Measurements from ENCODE around the gene HACD2.

Gene HACD2

DNA sequence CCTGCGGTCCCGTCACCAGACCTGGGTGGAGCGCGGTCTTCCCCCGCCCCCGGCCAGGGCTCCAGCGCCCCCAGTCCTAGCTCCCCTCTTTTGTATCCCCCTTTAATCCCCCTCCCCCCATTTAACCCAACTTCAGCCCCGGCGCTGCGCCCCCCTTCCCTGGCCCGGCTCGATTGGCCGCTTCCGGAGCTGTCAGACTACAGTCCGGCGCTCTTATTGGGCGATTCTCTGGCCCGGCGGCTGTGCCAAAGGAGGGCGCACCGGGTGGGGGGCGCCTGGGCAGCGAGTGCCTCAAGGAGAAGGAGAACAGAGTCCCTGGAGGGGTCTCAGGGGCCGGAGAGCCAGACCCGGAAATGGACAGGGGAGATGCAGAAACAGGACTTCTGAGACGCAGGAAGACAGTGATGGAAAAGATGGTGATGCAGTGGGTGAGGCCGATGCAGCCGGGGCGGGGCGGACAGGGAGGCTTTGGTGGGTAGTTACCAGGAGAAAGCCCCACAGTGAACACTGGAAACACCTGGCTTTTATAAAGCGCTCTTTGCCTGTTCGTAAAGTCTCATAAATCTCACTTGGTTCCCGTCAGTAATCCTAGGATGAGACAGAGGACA is 134.8 kb downstream of the HACD2 start:
- FAIRE-seq = no peak
- peak; percentile 37 for DNase-seq (ENCODE audit: insufficient read length, low spot score)

DNA sequence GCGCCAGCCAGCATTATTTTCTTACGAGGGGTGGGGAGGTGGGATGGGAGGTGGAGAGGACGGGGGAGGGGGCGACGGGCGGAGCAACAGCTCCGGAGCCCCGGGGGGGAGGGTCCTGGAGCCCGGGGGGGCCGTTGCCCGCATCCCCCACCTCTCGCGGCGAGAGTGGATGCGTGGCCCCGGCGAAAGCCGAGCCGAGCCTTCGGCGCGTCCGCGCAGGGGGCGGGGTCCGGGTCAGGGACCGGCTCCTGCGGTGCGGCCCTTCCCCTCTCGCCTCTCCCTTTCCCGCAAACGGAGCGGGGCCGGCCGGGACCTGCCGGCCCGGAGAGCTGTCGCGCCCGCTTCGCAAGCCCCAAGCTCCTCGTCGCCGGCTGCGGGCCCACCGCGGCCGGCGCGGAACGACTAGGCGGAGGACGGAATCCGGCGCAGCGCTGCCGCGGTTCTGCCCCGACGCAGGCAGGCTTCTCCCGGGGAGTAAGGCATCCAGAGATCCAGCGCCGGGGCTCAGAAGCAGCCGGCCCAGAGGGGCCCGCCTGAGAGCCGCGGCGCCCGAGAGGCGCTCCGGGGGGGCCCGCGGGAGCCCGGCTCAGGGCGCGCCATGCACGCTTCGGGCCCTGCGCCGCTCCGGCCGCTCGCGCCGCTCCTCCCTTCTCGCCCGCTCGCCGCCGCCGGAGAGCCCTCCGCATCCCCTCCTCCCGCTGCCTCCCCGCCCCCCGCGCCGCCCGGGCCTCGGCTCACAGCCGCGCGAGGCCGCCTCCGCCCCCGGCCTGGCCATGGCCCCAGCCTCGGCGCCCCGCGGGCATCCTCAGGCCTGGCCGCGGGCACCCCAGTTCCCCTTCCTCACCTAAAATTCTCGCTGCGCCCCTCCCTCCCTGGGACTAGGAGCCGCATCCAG is 135.5 kb downstream of the HACD2 start:
- FAIRE-seq = no peak
- peak; percentile 15 for DNase-seq (ENCODE audit: insufficient read length, low spot score)

GRCh38 chr3:123448536-123449101 is 136.2 kb downstream of the HACD2 start, which contains the start of gene ADCY5:
Gene ADCY5 (minus strand): TSS chr3:123449090. CDS start chr3:123448545, 545 bp downstream.
- DNase-seq (ENCODE audit: insufficient read length, low spot score) = peak; percentile 23
- FAIRE-seq = no peak

DNA sequence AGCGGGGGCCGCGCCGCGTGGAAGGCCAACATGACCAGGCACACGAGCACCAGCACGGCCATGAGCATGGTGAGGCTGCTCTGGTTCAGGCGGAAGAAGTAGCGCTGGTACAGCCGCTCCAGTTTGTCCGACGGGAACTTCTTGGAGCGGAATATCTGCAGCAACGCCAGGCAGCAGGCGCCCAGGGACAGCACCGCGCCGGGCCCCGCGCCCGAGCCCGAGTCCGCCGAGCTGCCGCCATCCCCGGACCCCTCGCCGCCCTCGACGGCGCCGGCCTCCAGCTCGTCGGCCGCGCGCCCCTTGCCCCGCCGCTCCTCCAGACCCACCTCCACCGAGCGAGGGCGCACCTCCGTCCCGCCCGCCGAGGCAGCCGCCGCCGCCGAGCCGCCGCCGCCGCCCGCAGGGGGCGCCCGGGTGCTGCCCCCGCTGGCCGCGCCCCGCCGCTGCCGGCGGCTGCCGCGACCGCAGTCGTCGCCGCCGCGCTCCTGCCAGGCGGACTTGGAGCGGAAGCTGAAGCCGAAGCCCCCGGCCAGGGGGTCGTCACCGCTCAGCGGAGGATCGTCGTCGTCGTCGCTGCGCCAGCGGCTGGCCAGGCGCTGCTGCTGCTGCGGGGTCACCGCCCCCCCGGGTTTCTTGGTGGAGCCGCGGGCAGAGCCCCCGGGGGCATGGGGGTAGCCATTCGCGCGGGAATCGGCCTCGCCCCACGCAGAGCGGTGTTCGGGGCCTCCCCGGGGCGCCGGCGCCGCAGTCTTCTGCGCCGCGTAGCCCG is 136.9 kb downstream of the HACD2 start:
- FAIRE-seq (no peak), DNase-seq (ENCODE audit: insufficient read length, low spot score) (no peak)

GRCh38 chr3:123447416-123447748 is 137.5 kb downstream of the HACD2 start:
- DNase-seq (ENCODE audit: insufficient read length, low spot score) (no peak), FAIRE-seq (no peak)

GRCh38 chr3:123446610-123447109 is 138.2 kb downstream of the HACD2 start:
- FAIRE-seq = no peak

DNA sequence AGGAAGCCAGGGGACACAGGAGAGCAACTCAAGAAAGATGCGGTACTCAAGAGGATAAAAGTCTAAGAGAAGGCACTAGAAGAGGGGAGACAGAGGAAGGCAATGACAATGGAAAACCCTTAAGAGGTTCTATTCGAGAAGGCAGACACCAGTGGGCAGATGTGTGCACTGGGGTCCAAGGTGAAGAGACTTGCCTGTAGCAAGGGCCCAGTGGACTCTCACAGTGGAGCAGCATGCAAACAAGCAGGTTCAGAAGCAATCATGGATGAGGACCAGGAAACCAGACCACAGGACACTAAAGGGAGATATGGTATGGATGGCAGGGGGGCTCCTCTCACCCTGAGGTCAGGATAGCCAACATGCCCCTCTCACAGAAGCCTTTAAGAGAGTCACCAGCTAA is 138.6 kb downstream of the HACD2 start:
- no peak for FAIRE-seq
- no peak for DNase-seq (ENCODE audit: insufficient read length, low spot score)

More at GRCh38 chr3:123446610-123447109, 138.2 kb downstream of the HACD2 start:
- DNase-seq (ENCODE audit: insufficient read length, low spot score) = no peak

DNA sequence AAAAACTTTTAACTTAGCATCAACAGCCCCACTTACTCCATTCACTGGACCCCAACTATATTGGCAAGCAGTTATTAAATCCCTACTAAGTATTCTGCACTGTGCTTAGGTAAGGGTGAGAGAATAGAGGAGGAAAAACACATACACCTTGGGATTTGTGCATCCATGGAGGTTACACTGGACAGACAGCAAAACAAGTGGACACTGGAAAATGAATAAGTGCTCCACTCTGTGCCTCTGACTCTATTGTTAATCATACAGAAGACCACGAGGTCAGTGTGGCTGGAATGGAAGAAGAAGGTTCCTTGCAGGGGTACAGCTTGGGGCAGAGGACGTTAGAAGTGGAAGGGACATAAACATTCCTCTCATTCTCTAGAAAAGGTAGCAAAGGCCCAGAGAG is 139.2 kb downstream of the HACD2 start:
- DNase-seq (ENCODE audit: insufficient read length, low spot score) (no peak), FAIRE-seq (no peak)

- DNase-seq (ENCODE audit: insufficient read length, low spot score) (no peak), FAIRE-seq (no peak)
These were observed 140.1 kb downstream of the HACD2 start for GRCh38 chr3:123444744-123445143.

DNA sequence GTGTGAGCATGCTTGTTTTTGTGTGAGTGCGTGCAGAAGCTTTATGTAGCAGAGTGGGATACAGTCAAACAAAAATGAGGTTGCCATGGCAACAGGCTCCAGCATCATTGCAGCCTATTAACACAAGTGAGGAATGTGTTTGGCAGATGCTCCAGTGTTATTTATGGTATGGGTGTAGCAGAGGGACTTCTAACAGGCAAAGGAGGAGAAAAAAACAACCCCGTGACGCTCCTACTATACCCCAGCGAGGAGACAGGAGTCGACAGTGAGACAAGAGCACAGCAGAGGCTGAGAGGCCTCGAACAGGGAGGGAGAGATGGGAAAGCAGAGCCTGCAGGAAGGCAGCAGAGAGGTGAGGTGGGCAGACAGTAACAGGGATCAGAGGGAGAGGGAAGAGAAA is 140.8 kb downstream of the HACD2 start:
- FAIRE-seq = no peak
- no peak for DNase-seq (ENCODE audit: insufficient read length, low spot score)

- no peak for DNase-seq (ENCODE audit: insufficient read length, low spot score)
These were observed 141.9 kb downstream of the HACD2 start for GRCh38 chr3:123442908-123443307.

GRCh38 chr3:123442125-123442524 is 142.7 kb downstream of the HACD2 start:
- FAIRE-seq = no peak
- DNase-seq (ENCODE audit: insufficient read length, low spot score) = no peak

More at GRCh38 chr3:123442908-123443307, 141.9 kb downstream of the HACD2 start:
- FAIRE-seq = no peak

Measured in HTR-8/SVneo (cell line).